GM23338 (cell line): ENCODE measurements around the gene FOXD2. TPM values are rescaled to one million over a fixed set of nuclear protein-coding genes. Genes with fewer than 3 reads are reported as not detected.

ENCODE experiments used
- ATAC-seq: fragments of 200-7000 bp; cut with Tn5 transposase; 3 replicates; pipeline ENCODE4 v1.9.1; 2020
- DNase-seq: peaks from one replicate; pipeline ENCODE4 v3.0.0-alpha.2; 2015; ENCODE audit warnings: low spot score
- H2AFZ ChIP-seq: fragments of 200-600 bp; sonication (generic); 2 replicates; pipeline ENCODE4 v1.8.0; 2016; ENCODE audit warnings: antibody characterized with exemption, mild to moderate bottlenecking, moderate library complexity
- H3F3A ChIP-seq: fragments of 200-600 bp; sonication (generic); replicated peaks from 2 replicates; pipeline ENCODE4 v1.8.0; 2017; ENCODE audit warnings: antibody characterized with exemption, mixed run types, low read depth
- H3K27ac ChIP-seq: fragments of 200-600 bp; sonication (generic); 2 replicates; pipeline ENCODE4 v1.6.1; 2016; ENCODE audit warnings: low read depth
- H3K27me3 ChIP-seq: fragments of 200-600 bp; sonication (generic); 2 replicates; pipeline ENCODE4 v1.8.0; 2016; ENCODE audit warnings: mild to moderate bottlenecking, mixed run types, moderate library complexity; ENCODE audit not compliant: insufficient read depth
- H3K36me3 ChIP-seq: fragments of 200-600 bp; sonication (generic); 2 replicates; pipeline ENCODE4 v1.8.0; 2016; ENCODE audit warnings: mild to moderate bottlenecking; ENCODE audit not compliant: insufficient read depth
- H3K4me1 ChIP-seq: fragments of 200-600 bp; sonication (generic); 2 replicates; pipeline ENCODE4 v1.8.0; 2016; ENCODE audit warnings: mild to moderate bottlenecking, moderate library complexity; ENCODE audit not compliant: insufficient read depth
- H3K4me2 ChIP-seq: fragments of 200-600 bp; sonication (generic); 2 replicates; pipeline ENCODE4 v1.7.1; 2017; ENCODE audit warnings: mixed run types
- H3K4me3 ChIP-seq: fragments of 200-600 bp; sonication (generic); 2 replicates; pipeline ENCODE4 v1.6.1; 2016; ENCODE audit warnings: mixed run types
- H3K79me2 ChIP-seq: fragments of 200-600 bp; sonication (generic); replicated peaks from 2 replicates; pipeline ENCODE4 v1.8.0; 2017; ENCODE audit warnings: mild to moderate bottlenecking; ENCODE audit not compliant: insufficient read depth
- H3K9me2 ChIP-seq: fragments of 200-600 bp; sonication (generic); 2 replicates; pipeline ENCODE4 v1.8.0; 2017; ENCODE audit not compliant: insufficient read depth
- H4K20me1 ChIP-seq: fragments of 200-600 bp; sonication (generic); replicated peaks from 2 replicates; pipeline ENCODE4 v1.8.0; 2017; ENCODE audit warnings: mild to moderate bottlenecking; ENCODE audit not compliant: insufficient read depth
- H3K27ac Mint-ChIP-seq: 2 replicates; pipeline ENCODE4 v1.8.0; 2020; ENCODE audit warnings: inconsistent platforms, mild to moderate bottlenecking, moderate library complexity, mixed read lengths
- H3K27me3 Mint-ChIP-seq: 3 replicates; pipeline ENCODE4 v1.8.0; 2022; ENCODE audit warnings: low read depth, mild to moderate bottlenecking, moderate library complexity, mixed read lengths, inconsistent platforms; ENCODE audit not compliant: insufficient read depth, poor library complexity
- H3K36me3 Mint-ChIP-seq: 3 replicates; pipeline ENCODE4 v1.8.0; 2021; ENCODE audit warnings: low read depth, mild to moderate bottlenecking, inconsistent platforms, moderate library complexity, mixed read lengths
- H3K4me1 Mint-ChIP-seq: 3 replicates; pipeline ENCODE4 v1.8.0; 2020; ENCODE audit warnings: mild to moderate bottlenecking, inconsistent platforms, mixed read lengths
- H3K4me3 Mint-ChIP-seq: 3 replicates; pipeline ENCODE4 v1.8.0; 2021; ENCODE audit warnings: moderate library complexity, mild to moderate bottlenecking, inconsistent platforms, mixed read lengths
- H3K9me3 Mint-ChIP-seq: 3 replicates; pipeline ENCODE4 v1.8.0; 2020; ENCODE audit warnings: moderate library complexity, mild to moderate bottlenecking, inconsistent platforms, mixed read lengths
- CREB1 ChIP-seq: fragments of 250-450 bp; sonication (Bioruptor Pico); IDR thresholded peaks from 2 replicates; pipeline ENCODE4 v1.5.0; 2020; ENCODE audit warnings: low read depth, mild to moderate bottlenecking, moderate library complexity
- CTCF ChIP-seq, 2 experiments: fragments of 200-600 bp in 1 of 2; sonication (generic) in 1 of 2; conservative IDR thresholded peaks; 2 replicates each; pipeline versions ENCODE4 v1.5.1 to v1.6.1; 2016 to 2017; ENCODE audit warnings: antibody characterized with exemption in 2 of 2, low read depth in 2 of 2, mild to moderate bottlenecking in 2 of 2, moderate library complexity in 1 of 2
- ETS1 ChIP-seq: IDR thresholded peaks from 2 replicates; pipeline ENCODE4 v1.6.1; 2016; ENCODE audit warnings: antibody characterized with exemption
- JUNB ChIP-seq: IDR thresholded peaks from one replicate; pipeline ENCODE4 v1.6.1; 2016; ENCODE audit warnings: antibody characterized with exemption; ENCODE audit not compliant: unreplicated experiment
- NANOG ChIP-seq: IDR thresholded peaks from 2 replicates; pipeline ENCODE4 v1.6.1; 2016; ENCODE audit warnings: antibody characterized with exemption, borderline replicate concordance
- STAT1 ChIP-seq: IDR thresholded peaks from one replicate; pipeline ENCODE4 v1.6.1; 2016; ENCODE audit warnings: antibody characterized with exemption; ENCODE audit not compliant: unreplicated experiment
- ZNF114 ChIP-seq: fragments of 250-450 bp; sonication (Bioruptor Pico); IDR thresholded peaks from 2 replicates; pipeline ENCODE4 v1.5.0; 2020; ENCODE audit warnings: mild to moderate bottlenecking, moderate library complexity
- ZNF462 ChIP-seq: fragments of 250-450 bp; sonication (Bioruptor Pico); IDR thresholded peaks from 2 replicates; pipeline ENCODE4 v1.5.0; 2020; ENCODE audit warnings: mild to moderate bottlenecking, moderate library complexity
- polyA plus RNA-seq: library from polyadenylated mRNA; unstranded; fragments of >200 nt; fragmentation: Nextera tagmentation; extraction: Ambion mirVana; gene quantifications from 2 replicates; pipeline ENCODE4 v1.2.1, GENCODE V29; 2016
- total RNA-seq: library from RNA; depleted of rRNA; stranded (reverse); fragments of >200 nt; shearing (Covaris generic); gene quantifications from 2 replicates; pipeline ENCODE4 v1.2.3, GENCODE V29; 2014

FOXD2 gene
- total and polyA plus RNA-seq, 2 experiments from 2014 or later: 0.28 TPM; not detected in 1

- Mint-ChIP-seq H3K27ac (no peak overlapping the region), H3K9me3 (no peaks in the 10 kb centered on the region), H3K27me3 (peaks cover 8% of the 10 kb centered on the region), H3K4me1 (0 out of 3 replicates have a peak, but pooled peaks cover 2% of the 10 kb centered on the region), H3K4me3 (no peak overlapping the region), H3K36me3 (no peaks in the 10 kb centered on the region)
- Histone ChIP-seq H3K4me3 (no peak overlapping the region), H3K36me3 (no peaks in the 10 kb centered on the region), H3K27me3 (no peaks in the 10 kb centered on the region), H3K27ac (no peak overlapping the region), H3K79me2 (no peaks in the 10 kb centered on the region), H3F3A (no peaks in the 10 kb centered on the region), H2AFZ (0 out of 2 replicates have a peak overlapping the region, but pooled peaks have one; percentile 38), H4K20me1 (no peaks in the 10 kb centered on the region), H3K9me2 (no peaks in the 10 kb centered on the region), H3K4me1 (no peaks in the 10 kb centered on the region), H3K4me2 (no peak overlapping the region)
- TF ChIP-seq NANOG (no peak), CTCF (conservative IDR thresholded peaks at IDR 0.05; ENCODE audit: low read depth in 2 of 2) (0 out of 4 replicates have a peak, but pooled peaks of 1 of the 2 experiments have one; percentile 13)
- ATAC-seq (peak; percentile 68), DNase-seq (no peak)
These were observed 32.1 kb upstream of the FOXD2 start for GRCh38 chr1:47405697-47406096.

GRCh38 chr1:47406966-47407365 is 30.9 kb upstream of the FOXD2 start:
- no peak overlapping the region for H3K4me3 Mint-ChIP-seq
- DNase-seq: no peak
- ATAC-seq: no peak
- H3K27ac ChIP-seq: no peak overlapping the region
- no peaks in the 10 kb centered on the region for H3K36me3 ChIP-seq
- H3F3A ChIP-seq: no peaks in the 10 kb centered on the region
- no peak overlapping the region for H3K27ac Mint-ChIP-seq
- H3K4me3 ChIP-seq: no peak overlapping the region
- no peaks in the 10 kb centered on the region for H3K9me3 Mint-ChIP-seq
- H3K4me1 ChIP-seq: no peaks in the 10 kb centered on the region
- H3K4me1 Mint-ChIP-seq: peaks cover 2% of the 10 kb centered on the region; the same call in 1 of the 3 replicates
- H3K36me3 Mint-ChIP-seq: no peaks in the 10 kb centered on the region
- no peaks in the 10 kb centered on the region for H3K79me2 ChIP-seq
- no peaks in the 10 kb centered on the region for H3K9me2 ChIP-seq
- H4K20me1 ChIP-seq: no peaks in the 10 kb centered on the region
- no peak overlapping the region for H3K4me2 ChIP-seq
- peaks cover 11% of the 10 kb centered on the region for H3K27me3 Mint-ChIP-seq
- H2AFZ ChIP-seq: no peak overlapping the region
- H3K27me3 ChIP-seq: 0 out of 2 replicates have a peak, but pooled peaks cover 3% of the 10 kb centered on the region
- TF ChIP-seq CREB1 (CRISPR knock-in tag) (no peak), NANOG (no peak), CTCF (conservative IDR thresholded peaks at IDR 0.05; ENCODE audit: low read depth in 2 of 2) (no peak), JUNB (no peak), ZNF114 (CRISPR knock-in tag) (no peak), ETS1 (no peak), ZNF462 (no peak), STAT1 (no peak)
